Hematopoietic multipotent progenitor cell (in vitro differentiated cells): ENCODE results near the gene DIRAS1. TPM values are rescaled to one million over a fixed set of nuclear protein-coding genes. Genes with fewer than 3 reads are reported as not detected.

Source experiments
- DNase-seq, 3 donors: peaks; one replicate each; pipeline ENCODE4 v3.0.0-alpha.2; 2011 to 2015; ENCODE audit warnings: low read depth in 2 of 3, low spot score in 2 of 3
- total RNA-seq: library from RNA; depleted of rRNA; stranded (reverse); fragments of >200 nt; gene quantifications from one replicate; pipeline ENCODE4 v1.2.3, GENCODE V29; 2012

Gene DIRAS1
- total RNA-seq, 1 donor, result 7.3 TPM

GRCh38 chr19:2755811-2756210 lies 34.6 kb upstream of the DIRAS1 start:
- no peak for DNase-seq

- DNase-seq, result no peak
Measured at GRCh38 chr19:2755448-2755705, 34.2 kb upstream of the DIRAS1 start.

GRCh38 chr19:2754659-2755447 lies 33.7 kb upstream of the DIRAS1 start:
- no peak for DNase-seq

GRCh38 chr19:2751438-2751830 lies 30.3 kb upstream of the DIRAS1 start:
- no peak for DNase-seq

GRCh38 chr19:2750808-2751437 lies 29.8 kb upstream of the DIRAS1 start:
- DNase-seq, result no peak

- no peak for DNase-seq
Measured at GRCh38 chr19:2747349-2747748, 26.2 kb upstream of the DIRAS1 start.

- DNase-seq, result no peak
Measured at GRCh38 chr19:2744113-2744512, 22.9 kb upstream of the DIRAS1 start.

- DNase-seq, result no peak
Measured at GRCh38 chr19:2743099-2743498, 21.9 kb upstream of the DIRAS1 start.

- DNase-seq, result no peak
Measured at GRCh38 chr19:2740314-2740656, 19.1 kb upstream of the DIRAS1 start.

GRCh38 chr19:2739602-2740313 lies 18.6 kb upstream of the DIRAS1 start, which contains the start of gene SLC39A3:
Gene SLC39A3, minus strand, starts transcription at chr19:2740017. Its CDS starts 2,760 bp downstream, at chr19:2737257.
- peak; percentile 83 to 99 (median 96) for DNase-seq

GRCh38 chr19:2736550-2737190 lies 15.5 kb upstream of the DIRAS1 start:
- no peak for DNase-seq

GRCh38 chr19:2735374-2735773 lies 14.2 kb upstream of the DIRAS1 start:
- no peak for DNase-seq

- no peak for DNase-seq
Measured at GRCh38 chr19:2734589-2735288, 13.6 kb upstream of the DIRAS1 start.

GRCh38 chr19:2733930-2734588 lies 12.9 kb upstream of the DIRAS1 start:
- no peak for DNase-seq

GRCh38 chr19:2732883-2733282 lies 11.7 kb upstream of the DIRAS1 start:
- DNase-seq, result no peak

GRCh38 chr19:2732157-2732725 lies 11.1 kb upstream of the DIRAS1 start:
- no peak for DNase-seq

- DNase-seq, result no peak
Measured at GRCh38 chr19:2731181-2731995, 10.2 kb upstream of the DIRAS1 start.

- DNase-seq, result no peak
Measured at GRCh38 chr19:2729943-2730818, 9.0 kb upstream of the DIRAS1 start.
